GM23338 (cell line): ENCODE results near the gene ZIC2. TPM values are rescaled to one million over a fixed set of nuclear protein-coding genes. Genes with fewer than 3 reads are reported as not detected.

Source experiments
- ATAC-seq: fragments of 200-7000 bp; cut with Tn5 transposase; 3 replicates; pipeline ENCODE4 v1.9.1; 2020
- DNase-seq: peaks from one replicate; pipeline ENCODE4 v3.0.0-alpha.2; 2015; ENCODE audit warnings: low spot score
- H2AFZ ChIP-seq: fragments of 200-600 bp; sonication (generic); 2 replicates; pipeline ENCODE4 v1.8.0; 2016; ENCODE audit warnings: antibody characterized with exemption, mild to moderate bottlenecking, moderate library complexity
- H3F3A ChIP-seq: fragments of 200-600 bp; sonication (generic); replicated peaks from 2 replicates; pipeline ENCODE4 v1.8.0; 2017; ENCODE audit warnings: antibody characterized with exemption, mixed run types, low read depth
- H3K27ac ChIP-seq: fragments of 200-600 bp; sonication (generic); 2 replicates; pipeline ENCODE4 v1.6.1; 2016; ENCODE audit warnings: low read depth
- H3K27me3 ChIP-seq: fragments of 200-600 bp; sonication (generic); 2 replicates; pipeline ENCODE4 v1.8.0; 2016; ENCODE audit warnings: mild to moderate bottlenecking, mixed run types, moderate library complexity; ENCODE audit not compliant: insufficient read depth
- H3K36me3 ChIP-seq: fragments of 200-600 bp; sonication (generic); 2 replicates; pipeline ENCODE4 v1.8.0; 2016; ENCODE audit warnings: mild to moderate bottlenecking; ENCODE audit not compliant: insufficient read depth
- H3K4me1 ChIP-seq: fragments of 200-600 bp; sonication (generic); 2 replicates; pipeline ENCODE4 v1.8.0; 2016; ENCODE audit warnings: mild to moderate bottlenecking, moderate library complexity; ENCODE audit not compliant: insufficient read depth
- H3K4me2 ChIP-seq: fragments of 200-600 bp; sonication (generic); 2 replicates; pipeline ENCODE4 v1.7.1; 2017; ENCODE audit warnings: mixed run types
- H3K4me3 ChIP-seq: fragments of 200-600 bp; sonication (generic); 2 replicates; pipeline ENCODE4 v1.6.1; 2016; ENCODE audit warnings: mixed run types
- H3K79me2 ChIP-seq: fragments of 200-600 bp; sonication (generic); replicated peaks from 2 replicates; pipeline ENCODE4 v1.8.0; 2017; ENCODE audit warnings: mild to moderate bottlenecking; ENCODE audit not compliant: insufficient read depth
- H3K9me2 ChIP-seq: fragments of 200-600 bp; sonication (generic); 2 replicates; pipeline ENCODE4 v1.8.0; 2017; ENCODE audit not compliant: insufficient read depth
- H4K20me1 ChIP-seq: fragments of 200-600 bp; sonication (generic); replicated peaks from 2 replicates; pipeline ENCODE4 v1.8.0; 2017; ENCODE audit warnings: mild to moderate bottlenecking; ENCODE audit not compliant: insufficient read depth
- H3K27ac Mint-ChIP-seq: 2 replicates; pipeline ENCODE4 v1.8.0; 2020; ENCODE audit warnings: inconsistent platforms, mild to moderate bottlenecking, moderate library complexity, mixed read lengths
- H3K27me3 Mint-ChIP-seq: 3 replicates; pipeline ENCODE4 v1.8.0; 2022; ENCODE audit warnings: low read depth, mild to moderate bottlenecking, moderate library complexity, mixed read lengths, inconsistent platforms; ENCODE audit not compliant: insufficient read depth, poor library complexity
- H3K36me3 Mint-ChIP-seq: 3 replicates; pipeline ENCODE4 v1.8.0; 2021; ENCODE audit warnings: low read depth, mild to moderate bottlenecking, inconsistent platforms, moderate library complexity, mixed read lengths
- H3K4me1 Mint-ChIP-seq: 3 replicates; pipeline ENCODE4 v1.8.0; 2020; ENCODE audit warnings: mild to moderate bottlenecking, inconsistent platforms, mixed read lengths
- H3K4me3 Mint-ChIP-seq: 3 replicates; pipeline ENCODE4 v1.8.0; 2021; ENCODE audit warnings: moderate library complexity, mild to moderate bottlenecking, inconsistent platforms, mixed read lengths
- H3K9me3 Mint-ChIP-seq: 3 replicates; pipeline ENCODE4 v1.8.0; 2020; ENCODE audit warnings: moderate library complexity, mild to moderate bottlenecking, inconsistent platforms, mixed read lengths
- CREB1 ChIP-seq: fragments of 250-450 bp; sonication (Bioruptor Pico); IDR thresholded peaks from 2 replicates; pipeline ENCODE4 v1.5.0; 2020; ENCODE audit warnings: low read depth, mild to moderate bottlenecking, moderate library complexity
- EZH2 ChIP-seq: fragments of 200-600 bp; sonication (generic); IDR thresholded peaks from one replicate; pipeline ENCODE4 v1.8.0; 2017; ENCODE audit warnings: antibody characterized with exemption, mild to moderate bottlenecking, low read depth; ENCODE audit not compliant: unreplicated experiment
- EZH2phosphoT487 ChIP-seq: fragments of 200-600 bp; sonication (generic); IDR thresholded peaks from one replicate; pipeline ENCODE4 v1.8.1; 2018; ENCODE audit warnings: antibody characterized with exemption; ENCODE audit not compliant: unreplicated experiment
- JUNB ChIP-seq: IDR thresholded peaks from one replicate; pipeline ENCODE4 v1.6.1; 2016; ENCODE audit warnings: antibody characterized with exemption; ENCODE audit not compliant: unreplicated experiment
- NANOG ChIP-seq: IDR thresholded peaks from 2 replicates; pipeline ENCODE4 v1.6.1; 2016; ENCODE audit warnings: antibody characterized with exemption, borderline replicate concordance
- POLR2AphosphoS5 ChIP-seq: IDR thresholded peaks from 2 replicates; pipeline ENCODE4 v1.6.1; 2016; ENCODE audit warnings: antibody characterized with exemption, low read depth
- STAT1 ChIP-seq: IDR thresholded peaks from one replicate; pipeline ENCODE4 v1.6.1; 2016; ENCODE audit warnings: antibody characterized with exemption; ENCODE audit not compliant: unreplicated experiment
- ZNF114 ChIP-seq: fragments of 250-450 bp; sonication (Bioruptor Pico); IDR thresholded peaks from 2 replicates; pipeline ENCODE4 v1.5.0; 2020; ENCODE audit warnings: mild to moderate bottlenecking, moderate library complexity
- ZNF331 ChIP-seq: fragments of 250-450 bp; sonication (Bioruptor Pico); IDR thresholded peaks from 2 replicates; pipeline ENCODE4 v1.5.0; 2020; ENCODE audit warnings: low read depth, mild to moderate bottlenecking, moderate library complexity
- polyA plus RNA-seq: library from polyadenylated mRNA; unstranded; fragments of >200 nt; fragmentation: Nextera tagmentation; extraction: Ambion mirVana; gene quantifications from 2 replicates; pipeline ENCODE4 v1.2.1, GENCODE V29; 2016
- total RNA-seq: library from RNA; depleted of rRNA; stranded (reverse); fragments of >200 nt; shearing (Covaris generic); gene quantifications from 2 replicates; pipeline ENCODE4 v1.2.3, GENCODE V29; 2014
- TF ChIP-seq, protein P1 (sequence below), 2 experiments: fragments of 200-600 bp in 1 of 2; sonication (generic) in 1 of 2; conservative IDR thresholded peaks; 2 replicates each; pipeline versions ENCODE4 v1.5.1 to v1.6.1; 2016 to 2017; ENCODE audit warnings: antibody characterized with exemption in 2 of 2, low read depth in 2 of 2, mild to moderate bottlenecking in 2 of 2, moderate library complexity in 1 of 2
- TF ChIP-seq, protein P2 (sequence below): IDR thresholded peaks from one replicate; pipeline ENCODE4 v1.6.1; 2018; ENCODE audit warnings: antibody characterized with exemption; ENCODE audit not compliant: unreplicated experiment
- TF ChIP-seq, protein P3 (sequence below): IDR thresholded peaks from 2 replicates; pipeline ENCODE4 v1.6.1; 2016; ENCODE audit warnings: antibody characterized with exemption
- TF ChIP-seq, protein P4 (sequence below): fragments of 250-450 bp; sonication (Bioruptor Pico); IDR thresholded peaks from 2 replicates; pipeline ENCODE4 v1.5.0; 2020; ENCODE audit warnings: mild to moderate bottlenecking, moderate library complexity

ZIC2 gene
- total and polyA plus RNA-seq, 2 experiments from 2014 or later: 63.2 to 87.9 TPM

DNA sequence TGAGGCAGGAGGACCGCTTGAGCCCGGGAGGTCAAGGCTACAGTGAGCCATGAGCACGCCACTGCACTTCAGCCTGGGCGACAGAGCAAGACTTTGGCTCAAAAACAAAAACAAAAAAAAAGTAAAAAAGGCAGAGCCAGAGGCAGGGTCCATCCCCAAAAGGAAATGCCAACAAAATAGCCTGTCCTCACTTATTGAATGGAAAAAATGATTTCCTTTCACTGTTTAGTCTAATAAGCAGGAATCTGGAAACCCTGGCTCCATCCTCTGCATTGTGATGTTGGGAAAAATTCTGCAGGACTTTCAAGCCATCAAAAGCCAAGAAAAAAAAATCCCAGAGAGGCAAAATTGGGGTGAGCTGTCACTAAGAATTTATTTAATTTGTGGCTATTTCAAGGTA, 33.2 kb upstream of the ZIC2 start:
- no peaks in the 10 kb centered on the region for H3K36me3 Mint-ChIP-seq
- no peak overlapping the region for H2AFZ ChIP-seq
- no peaks in the 10 kb centered on the region for H3K9me3 Mint-ChIP-seq
- no peaks in the 10 kb centered on the region for H4K20me1 ChIP-seq
- 0 out of 2 replicates have a peak, but pooled peaks cover 3% of the 10 kb centered on the region for H3F3A ChIP-seq
- H3K4me1 Mint-ChIP-seq: peaks cover 28% of the 10 kb centered on the region
- peaks cover 8% of the 10 kb centered on the region for H3K4me1 ChIP-seq
- no peaks in the 10 kb centered on the region for H3K36me3 ChIP-seq
- H3K4me3 Mint-ChIP-seq: no peak overlapping the region
- DNase-seq: no peak
- no peaks in the 10 kb centered on the region for H3K79me2 ChIP-seq
- peaks cover 7% of the 10 kb centered on the region; the same call in 1 of the 2 replicates for H3K27me3 ChIP-seq
- H3K9me2 ChIP-seq: no peaks in the 10 kb centered on the region; the same call in 1 of the 2 replicates
- H3K4me3 ChIP-seq: no peak overlapping the region
- no peak for TF ChIP-seq JUNB
- TF ChIP-seq EZH2: no peak
- TF ChIP-seq ZNF114 (CRISPR knock-in tag): no peak
- no peak for TF ChIP-seq STAT1
- no peak for TF ChIP-seq EZH2phosphoT487
- TF ChIP-seq, protein P1, sequence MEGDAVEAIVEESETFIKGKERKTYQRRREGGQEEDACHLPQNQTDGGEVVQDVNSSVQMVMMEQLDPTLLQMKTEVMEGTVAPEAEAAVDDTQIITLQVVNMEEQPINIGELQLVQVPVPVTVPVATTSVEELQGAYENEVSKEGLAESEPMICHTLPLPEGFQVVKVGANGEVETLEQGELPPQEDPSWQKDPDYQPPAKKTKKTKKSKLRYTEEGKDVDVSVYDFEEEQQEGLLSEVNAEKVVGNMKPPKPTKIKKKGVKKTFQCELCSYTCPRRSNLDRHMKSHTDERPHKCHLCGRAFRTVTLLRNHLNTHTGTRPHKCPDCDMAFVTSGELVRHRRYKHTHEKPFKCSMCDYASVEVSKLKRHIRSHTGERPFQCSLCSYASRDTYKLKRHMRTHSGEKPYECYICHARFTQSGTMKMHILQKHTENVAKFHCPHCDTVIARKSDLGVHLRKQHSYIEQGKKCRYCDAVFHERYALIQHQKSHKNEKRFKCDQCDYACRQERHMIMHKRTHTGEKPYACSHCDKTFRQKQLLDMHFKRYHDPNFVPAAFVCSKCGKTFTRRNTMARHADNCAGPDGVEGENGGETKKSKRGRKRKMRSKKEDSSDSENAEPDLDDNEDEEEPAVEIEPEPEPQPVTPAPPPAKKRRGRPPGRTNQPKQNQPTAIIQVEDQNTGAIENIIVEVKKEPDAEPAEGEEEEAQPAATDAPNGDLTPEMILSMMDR (conservative IDR thresholded peaks at IDR 0.05; ENCODE audit: low read depth in 2 of 2): no peak
- TF ChIP-seq, protein P2, sequence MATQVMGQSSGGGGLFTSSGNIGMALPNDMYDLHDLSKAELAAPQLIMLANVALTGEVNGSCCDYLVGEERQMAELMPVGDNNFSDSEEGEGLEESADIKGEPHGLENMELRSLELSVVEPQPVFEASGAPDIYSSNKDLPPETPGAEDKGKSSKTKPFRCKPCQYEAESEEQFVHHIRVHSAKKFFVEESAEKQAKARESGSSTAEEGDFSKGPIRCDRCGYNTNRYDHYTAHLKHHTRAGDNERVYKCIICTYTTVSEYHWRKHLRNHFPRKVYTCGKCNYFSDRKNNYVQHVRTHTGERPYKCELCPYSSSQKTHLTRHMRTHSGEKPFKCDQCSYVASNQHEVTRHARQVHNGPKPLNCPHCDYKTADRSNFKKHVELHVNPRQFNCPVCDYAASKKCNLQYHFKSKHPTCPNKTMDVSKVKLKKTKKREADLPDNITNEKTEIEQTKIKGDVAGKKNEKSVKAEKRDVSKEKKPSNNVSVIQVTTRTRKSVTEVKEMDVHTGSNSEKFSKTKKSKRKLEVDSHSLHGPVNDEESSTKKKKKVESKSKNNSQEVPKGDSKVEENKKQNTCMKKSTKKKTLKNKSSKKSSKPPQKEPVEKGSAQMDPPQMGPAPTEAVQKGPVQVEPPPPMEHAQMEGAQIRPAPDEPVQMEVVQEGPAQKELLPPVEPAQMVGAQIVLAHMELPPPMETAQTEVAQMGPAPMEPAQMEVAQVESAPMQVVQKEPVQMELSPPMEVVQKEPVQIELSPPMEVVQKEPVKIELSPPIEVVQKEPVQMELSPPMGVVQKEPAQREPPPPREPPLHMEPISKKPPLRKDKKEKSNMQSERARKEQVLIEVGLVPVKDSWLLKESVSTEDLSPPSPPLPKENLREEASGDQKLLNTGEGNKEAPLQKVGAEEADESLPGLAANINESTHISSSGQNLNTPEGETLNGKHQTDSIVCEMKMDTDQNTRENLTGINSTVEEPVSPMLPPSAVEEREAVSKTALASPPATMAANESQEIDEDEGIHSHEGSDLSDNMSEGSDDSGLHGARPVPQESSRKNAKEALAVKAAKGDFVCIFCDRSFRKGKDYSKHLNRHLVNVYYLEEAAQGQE: no peak
- no peak for TF ChIP-seq ZNF331 (CRISPR knock-in tag)
- no peak for TF ChIP-seq CREB1
- TF ChIP-seq, protein P3, sequence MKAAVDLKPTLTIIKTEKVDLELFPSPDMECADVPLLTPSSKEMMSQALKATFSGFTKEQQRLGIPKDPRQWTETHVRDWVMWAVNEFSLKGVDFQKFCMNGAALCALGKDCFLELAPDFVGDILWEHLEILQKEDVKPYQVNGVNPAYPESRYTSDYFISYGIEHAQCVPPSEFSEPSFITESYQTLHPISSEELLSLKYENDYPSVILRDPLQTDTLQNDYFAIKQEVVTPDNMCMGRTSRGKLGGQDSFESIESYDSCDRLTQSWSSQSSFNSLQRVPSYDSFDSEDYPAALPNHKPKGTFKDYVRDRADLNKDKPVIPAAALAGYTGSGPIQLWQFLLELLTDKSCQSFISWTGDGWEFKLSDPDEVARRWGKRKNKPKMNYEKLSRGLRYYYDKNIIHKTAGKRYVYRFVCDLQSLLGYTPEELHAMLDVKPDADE: no peak
- TF ChIP-seq NANOG: no peak
- no peak for TF ChIP-seq POLR2AphosphoS5
- TF ChIP-seq, protein P4, sequence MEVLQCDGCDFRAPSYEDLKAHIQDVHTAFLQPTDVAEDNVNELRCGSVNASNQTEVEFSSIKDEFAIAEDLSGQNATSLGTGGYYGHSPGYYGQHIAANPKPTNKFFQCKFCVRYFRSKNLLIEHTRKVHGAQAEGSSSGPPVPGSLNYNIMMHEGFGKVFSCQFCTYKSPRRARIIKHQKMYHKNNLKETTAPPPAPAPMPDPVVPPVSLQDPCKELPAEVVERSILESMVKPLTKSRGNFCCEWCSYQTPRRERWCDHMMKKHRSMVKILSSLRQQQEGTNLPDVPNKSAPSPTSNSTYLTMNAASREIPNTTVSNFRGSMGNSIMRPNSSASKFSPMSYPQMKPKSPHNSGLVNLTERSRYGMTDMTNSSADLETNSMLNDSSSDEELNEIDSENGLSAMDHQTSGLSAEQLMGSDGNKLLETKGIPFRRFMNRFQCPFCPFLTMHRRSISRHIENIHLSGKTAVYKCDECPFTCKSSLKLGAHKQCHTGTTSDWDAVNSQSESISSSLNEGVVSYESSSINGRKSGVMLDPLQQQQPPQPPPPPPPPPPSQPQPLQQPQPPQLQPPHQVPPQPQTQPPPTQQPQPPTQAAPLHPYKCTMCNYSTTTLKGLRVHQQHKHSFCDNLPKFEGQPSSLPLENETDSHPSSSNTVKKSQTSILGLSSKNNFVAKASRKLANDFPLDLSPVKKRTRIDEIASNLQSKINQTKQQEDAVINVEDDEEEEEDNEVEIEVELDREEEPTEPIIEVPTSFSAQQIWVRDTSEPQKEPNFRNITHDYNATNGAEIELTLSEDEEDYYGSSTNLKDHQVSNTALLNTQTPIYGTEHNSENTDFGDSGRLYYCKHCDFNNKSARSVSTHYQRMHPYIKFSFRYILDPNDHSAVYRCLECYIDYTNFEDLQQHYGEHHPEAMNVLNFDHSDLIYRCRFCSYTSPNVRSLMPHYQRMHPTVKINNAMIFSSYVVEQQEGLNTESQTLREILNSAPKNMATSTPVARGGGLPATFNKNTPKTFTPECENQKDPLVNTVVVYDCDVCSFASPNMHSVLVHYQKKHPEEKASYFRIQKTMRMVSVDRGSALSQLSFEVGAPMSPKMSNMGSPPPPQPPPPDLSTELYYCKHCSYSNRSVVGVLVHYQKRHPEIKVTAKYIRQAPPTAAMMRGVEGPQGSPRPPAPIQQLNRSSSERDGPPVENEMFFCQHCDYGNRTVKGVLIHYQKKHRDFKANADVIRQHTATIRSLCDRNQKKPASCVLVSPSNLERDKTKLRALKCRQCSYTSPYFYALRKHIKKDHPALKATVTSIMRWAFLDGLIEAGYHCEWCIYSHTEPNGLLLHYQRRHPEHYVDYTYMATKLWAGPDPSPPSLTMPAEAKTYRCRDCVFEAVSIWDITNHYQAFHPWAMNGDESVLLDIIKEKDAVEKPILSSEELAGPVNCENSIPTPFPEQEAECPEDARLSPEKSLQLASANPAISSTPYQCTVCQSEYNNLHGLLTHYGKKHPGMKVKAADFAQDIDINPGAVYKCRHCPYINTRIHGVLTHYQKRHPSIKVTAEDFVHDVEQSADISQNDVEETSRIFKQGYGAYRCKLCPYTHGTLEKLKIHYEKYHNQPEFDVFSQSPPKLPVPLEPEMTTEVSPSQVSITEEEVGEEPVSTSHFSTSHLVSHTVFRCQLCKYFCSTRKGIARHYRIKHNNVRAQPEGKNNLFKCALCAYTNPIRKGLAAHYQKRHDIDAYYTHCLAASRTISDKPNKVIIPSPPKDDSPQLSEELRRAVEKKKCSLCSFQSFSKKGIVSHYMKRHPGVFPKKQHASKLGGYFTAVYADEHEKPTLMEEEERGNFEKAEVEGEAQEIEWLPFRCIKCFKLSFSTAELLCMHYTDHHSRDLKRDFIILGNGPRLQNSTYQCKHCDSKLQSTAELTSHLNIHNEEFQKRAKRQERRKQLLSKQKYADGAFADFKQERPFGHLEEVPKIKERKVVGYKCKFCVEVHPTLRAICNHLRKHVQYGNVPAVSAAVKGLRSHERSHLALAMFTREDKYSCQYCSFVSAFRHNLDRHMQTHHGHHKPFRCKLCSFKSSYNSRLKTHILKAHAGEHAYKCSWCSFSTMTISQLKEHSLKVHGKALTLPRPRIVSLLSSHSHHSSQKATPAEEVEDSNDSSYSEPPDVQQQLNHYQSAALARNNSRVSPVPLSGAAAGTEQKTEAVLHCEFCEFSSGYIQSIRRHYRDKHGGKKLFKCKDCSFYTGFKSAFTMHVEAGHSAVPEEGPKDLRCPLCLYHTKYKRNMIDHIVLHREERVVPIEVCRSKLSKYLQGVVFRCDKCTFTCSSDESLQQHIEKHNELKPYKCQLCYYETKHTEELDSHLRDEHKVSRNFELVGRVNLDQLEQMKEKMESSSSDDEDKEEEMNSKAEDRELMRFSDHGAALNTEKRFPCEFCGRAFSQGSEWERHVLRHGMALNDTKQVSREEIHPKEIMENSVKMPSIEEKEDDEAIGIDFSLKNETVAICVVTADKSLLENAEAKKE (CRISPR knock-in tag): no peak
- no peak overlapping the region for H3K27ac ChIP-seq
- H3K27me3 Mint-ChIP-seq: peaks cover 23% of the 10 kb centered on the region
- ATAC-seq: no peak
- no peak overlapping the region for H3K27ac Mint-ChIP-seq
- H3K4me2 ChIP-seq: no peak overlapping the region
